Left renal cortex interstitium (tissue), 4 donors: Measurements from ENCODE around the gene TEP1. TPM values are rescaled to one million over a fixed set of nuclear protein-coding genes. Genes with fewer than 3 reads are reported as not detected.
"Not testable (repeated sequence)": the region's sequence is repeated elsewhere in the genome, so short reads cannot be mapped to it uniquely, and the experiment has no call there.

Experiments used
- DNase-seq, 4 donors: peaks; one replicate each; pipeline ENCODE4 v3.0.0-alpha.2; 2013; ENCODE audit warnings: low read depth in 4 of 4, low spot score in 2 of 4, missing footprints in 1 of 4
- polyA plus RNA-seq, 4 donors: library from polyadenylated mRNA; unstranded; fragments of 120-200 nt; gene quantifications; one replicate each; pipeline ENCODE4 v1.2.1, GENCODE V29; 2013; ENCODE audit not compliant: insufficient read length in 4 of 4

Gene TEP1
- 10 to 100 TPM; 13.8 to 21.6 (median 16.7) TPM for polyA plus RNA-seq

DNA sequence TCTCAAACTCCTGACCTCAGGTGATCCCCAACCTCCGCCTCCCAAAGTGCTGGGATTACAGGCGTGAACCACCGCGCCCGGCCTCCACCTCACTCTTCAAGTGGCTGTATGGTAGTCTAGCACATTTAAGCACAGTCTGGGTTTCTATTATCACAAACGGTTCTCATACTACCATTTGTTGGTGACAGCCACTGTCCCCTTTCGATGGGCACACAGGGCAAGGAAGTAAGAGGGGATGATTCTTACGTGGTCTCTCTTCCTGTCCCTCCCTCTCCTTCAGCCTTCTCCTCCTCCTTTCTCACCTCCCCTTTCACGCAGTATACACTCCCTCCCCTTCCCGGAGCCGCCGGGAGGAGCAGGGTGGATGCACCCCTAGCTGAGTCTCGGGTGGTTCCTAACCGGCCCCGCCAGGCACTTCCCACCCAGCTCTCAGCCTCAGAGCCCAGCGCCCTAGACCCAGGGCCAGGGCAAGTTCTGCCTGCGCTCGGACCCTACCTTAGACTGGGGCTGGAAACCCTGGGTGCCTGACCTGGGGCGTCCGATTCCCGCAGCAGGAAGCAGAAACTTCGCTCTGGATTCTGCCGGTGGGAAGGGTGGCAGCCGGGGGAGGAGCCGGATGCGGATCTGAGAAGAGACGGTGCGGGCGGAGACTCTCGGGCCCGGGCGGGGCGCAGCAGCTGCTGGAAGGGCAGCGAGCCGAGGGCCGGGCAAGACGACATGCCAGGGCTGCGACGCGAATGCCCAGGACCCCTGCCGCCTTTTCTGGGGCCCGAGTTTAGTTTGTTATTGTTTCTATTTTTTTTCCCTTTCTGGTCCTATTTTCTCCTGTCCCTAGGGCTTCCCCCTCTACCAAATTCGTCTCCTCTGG, at the start of gene TEP1:
Gene TEP1, minus strand, starts transcription at position 626 of the 868 bp plus-strand sequence. CDS start 5,062 bp downstream, outside the sequence.
- peak; percentile 44 to 78 (median 66) for DNase-seq

DNA sequence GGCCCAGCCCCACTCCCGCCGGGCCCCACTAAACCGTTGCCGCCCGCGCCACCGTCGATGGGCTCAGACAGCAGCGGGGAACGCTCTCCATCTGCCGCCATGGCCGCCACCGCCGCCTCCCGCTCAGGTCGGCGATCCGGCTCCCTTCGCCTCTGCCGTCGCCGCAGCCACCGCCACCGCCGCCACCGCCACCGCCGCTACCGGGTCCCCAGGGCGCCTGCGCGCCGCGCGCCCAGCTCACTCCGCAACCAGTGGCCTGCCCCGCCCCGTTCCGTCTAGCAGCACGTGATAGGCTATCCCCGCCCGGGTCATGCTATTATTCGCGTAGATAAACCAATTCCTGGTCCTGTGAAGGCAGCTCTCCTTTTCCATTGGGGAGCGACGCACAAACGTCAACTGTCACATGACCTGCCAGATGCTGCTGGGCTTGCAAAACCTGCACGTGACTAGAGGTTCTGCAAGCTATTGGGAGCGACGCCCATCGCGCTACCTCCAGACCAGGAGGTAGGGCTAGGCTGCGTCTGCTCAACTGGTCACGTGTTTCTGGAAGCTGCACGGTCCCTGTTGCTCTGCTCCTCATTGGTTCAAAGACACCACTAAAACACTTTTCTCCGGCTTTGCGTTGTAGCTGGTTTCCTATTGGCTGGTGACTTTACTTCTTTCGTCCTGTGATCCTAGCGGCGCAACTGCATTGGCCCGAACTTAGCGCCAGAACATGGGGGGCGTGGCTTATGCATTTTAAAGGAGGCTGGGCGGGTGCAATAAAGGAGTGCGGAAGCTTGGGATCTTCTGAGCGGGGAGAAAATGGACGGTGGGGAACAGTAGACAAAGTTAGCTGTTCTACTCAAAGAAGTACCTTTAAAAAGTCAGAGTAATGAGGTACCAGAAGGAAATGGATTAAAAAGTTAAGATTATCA, 48.2 kb upstream of the TEP1 start, which contains the start of gene PIP4P1:
Gene PIP4P1, minus strand, starts transcription at position 210 of the 917 bp plus-strand sequence. Its CDS starts 109 bp downstream, at position 101.
- DNase-seq: peak; percentile 96 to 99 (median 98)

DNA sequence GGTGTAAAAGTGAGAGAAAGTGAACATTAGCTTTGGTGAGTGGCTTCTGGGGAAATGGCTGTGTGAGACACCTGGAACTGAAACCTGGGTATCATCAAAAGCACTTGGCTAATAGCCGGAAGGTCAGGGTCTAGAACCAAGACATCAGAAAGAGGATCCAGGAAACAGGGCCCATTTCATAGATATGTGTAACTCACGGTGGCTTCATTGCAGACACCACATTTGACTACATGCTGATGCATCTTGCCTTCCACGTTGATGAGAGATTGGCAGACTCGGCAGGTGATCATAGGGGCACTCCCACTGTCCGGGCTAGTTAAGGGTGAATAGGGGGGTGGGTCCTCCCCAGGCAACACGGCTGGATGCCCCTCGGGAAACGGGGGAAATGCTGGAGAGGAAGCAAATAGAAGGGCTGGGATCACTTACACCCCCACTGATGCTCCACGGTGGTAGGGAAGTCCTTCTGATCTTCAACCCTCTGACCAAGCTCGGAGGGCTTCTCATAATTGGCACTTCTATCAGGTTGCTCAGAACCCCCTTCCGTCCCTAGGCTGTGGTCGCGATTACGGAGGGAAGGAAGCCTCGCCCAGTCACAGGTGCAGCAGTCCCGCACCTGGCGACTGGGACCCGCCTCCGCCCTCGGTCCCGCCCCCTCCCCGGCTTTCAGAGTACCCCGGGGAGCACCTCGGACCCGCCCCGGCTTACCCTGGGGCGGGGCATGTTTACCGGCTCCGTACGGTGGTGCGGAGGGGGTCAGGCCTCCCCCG, 47.3 kb upstream of the TEP1 start:
- no peak for DNase-seq

DNA sequence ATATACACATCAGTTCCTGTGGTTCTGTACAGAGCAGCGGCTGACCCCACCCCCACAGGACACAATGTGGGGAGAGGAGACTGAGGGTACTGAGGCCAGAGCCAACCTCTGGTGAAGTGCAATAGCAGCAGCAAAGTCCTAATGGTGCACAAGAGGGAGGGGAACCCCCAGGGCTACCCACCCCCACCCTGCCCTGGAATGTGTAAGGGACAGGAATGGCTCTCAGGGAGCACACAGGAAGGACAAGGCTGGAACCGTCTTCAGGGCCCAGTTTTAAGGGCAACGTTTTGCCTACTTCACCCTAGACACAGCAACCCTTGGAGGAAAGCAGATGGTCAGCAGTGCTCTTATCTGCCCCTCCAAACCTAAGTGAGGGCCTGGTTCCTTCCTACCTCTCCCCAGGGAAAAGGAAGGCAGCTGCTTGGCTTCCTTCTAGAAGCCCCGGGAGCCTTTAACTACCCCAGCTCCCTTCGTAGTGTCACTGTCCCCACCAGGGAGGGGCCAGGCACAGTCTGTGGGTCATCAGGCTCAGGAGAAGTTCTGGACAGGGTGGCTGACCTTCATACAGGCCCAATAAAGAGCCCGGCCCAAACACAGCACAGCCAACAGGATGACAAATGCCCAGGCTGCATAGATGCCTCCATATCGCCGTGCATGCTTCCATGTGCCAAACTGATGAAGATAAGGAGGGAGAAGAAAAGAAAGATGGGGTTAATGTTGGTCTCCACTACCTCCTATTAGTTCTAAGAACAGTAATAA, 44.9 kb upstream of the TEP1 start:
- DNase-seq: no peak

DNA sequence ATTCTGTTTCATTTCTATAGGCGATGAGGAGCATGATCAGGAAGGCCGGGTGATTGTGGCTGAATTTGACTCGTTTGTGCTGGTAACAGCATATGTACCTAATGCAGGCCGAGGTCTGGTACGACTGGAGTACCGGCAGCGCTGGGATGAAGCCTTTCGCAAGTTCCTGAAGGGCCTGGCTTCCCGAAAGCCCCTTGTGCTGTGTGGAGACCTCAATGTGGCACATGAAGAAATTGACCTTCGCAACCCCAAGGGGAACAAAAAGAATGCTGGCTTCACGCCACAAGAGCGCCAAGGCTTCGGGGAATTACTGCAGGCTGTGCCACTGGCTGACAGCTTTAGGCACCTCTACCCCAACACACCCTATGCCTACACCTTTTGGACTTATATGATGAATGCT, 43.7 kb upstream of the TEP1 start:
- no peak for DNase-seq

DNA sequence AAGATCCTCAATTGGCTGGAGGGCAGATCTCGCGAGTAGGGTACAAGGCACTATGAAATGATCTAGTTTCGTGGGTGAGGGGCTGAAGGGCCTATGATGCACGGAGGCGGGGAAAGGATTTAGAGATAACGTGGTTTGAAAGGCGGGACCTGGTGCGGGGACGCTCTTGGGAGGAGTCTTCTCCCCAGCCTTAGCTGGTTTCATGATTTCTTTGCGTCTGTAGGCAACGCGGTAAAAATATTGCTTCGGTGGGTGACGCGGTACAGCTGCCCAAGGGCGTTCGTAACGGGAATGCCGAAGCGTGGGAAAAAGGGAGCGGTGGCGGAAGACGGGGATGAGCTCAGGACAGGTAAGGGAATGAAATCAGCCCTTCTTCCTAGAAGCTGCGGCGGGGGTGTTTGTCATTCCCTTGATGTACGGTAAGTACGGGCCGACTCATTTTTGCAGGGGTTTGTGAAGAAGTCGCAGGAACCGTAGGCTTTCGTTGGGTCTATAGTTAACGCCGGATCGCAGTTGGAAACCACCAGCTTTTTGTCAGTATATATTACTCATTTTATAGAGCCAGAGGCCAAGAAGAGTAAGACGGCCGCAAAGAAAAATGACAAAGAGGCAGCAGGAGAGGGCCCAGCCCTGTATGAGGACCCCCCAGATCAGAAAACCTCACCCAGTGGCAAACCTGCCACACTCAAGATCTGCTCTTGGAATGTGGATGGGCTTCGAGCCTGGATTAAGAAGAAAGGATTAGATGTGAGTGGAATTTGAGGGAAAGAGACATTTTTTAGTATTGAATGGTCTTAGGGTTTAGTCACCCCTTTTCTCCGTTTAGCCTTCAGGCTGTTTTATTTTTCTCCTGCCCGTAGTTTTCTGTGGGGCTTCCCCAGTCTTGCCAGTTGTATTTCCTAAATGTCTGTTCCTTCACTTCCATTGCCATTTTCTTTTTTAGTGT, 42.3 kb upstream of the TEP1 start:
- DNase-seq: no peak

DNA sequence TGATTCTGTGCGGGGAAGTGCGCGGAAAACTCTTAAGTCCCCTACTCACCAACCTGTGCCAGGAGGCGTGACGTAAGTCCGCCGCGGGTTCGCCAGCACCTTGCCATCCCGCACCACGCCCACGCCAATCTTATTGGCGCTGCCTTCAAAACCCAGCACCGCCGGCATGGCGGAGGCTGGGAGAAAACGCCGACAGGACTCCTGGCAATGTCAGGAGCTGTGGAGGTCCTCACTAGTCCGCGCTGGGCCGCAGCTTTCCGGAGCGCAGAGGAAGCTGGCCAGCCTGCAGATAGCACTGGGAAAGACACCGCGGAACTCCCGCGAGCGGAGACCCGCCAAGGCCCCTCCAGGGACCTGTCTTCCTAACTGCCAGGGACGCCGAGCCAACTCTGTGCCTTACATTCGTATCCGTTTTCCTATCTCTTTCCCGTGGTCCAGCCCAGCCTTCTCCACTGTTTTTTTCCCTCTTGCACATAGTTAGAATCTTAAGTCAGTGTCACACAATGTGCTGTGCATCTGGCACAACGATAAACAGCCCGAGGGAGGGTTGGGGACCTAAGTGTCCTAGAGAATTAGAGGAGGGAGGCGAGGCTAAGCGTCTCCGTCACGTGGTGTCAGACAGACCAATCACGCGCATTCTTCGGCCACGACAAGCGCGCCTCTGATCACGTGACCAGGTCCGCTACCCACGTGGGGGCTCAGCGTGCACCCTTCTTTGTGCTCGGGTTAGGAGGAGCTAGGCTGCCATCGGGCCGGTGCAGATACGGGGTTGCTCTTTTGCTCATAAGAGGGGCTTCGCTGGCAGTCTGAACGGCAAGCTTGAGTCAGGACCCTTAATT, 41.4 kb upstream of the TEP1 start, which contains the start of the genes APEX1 and OSGEP:
Gene APEX1, plus strand, starts transcription at position 711 of the 839 bp plus-strand sequence. CDS start 420 bp downstream, outside the sequence.
Gene OSGEP, minus strand, starts transcription at position 297 of the 839 bp plus-strand sequence. Its CDS starts 129 bp downstream, at position 168.
- peak; percentile 97 to 100 (median 99) for DNase-seq

DNA sequence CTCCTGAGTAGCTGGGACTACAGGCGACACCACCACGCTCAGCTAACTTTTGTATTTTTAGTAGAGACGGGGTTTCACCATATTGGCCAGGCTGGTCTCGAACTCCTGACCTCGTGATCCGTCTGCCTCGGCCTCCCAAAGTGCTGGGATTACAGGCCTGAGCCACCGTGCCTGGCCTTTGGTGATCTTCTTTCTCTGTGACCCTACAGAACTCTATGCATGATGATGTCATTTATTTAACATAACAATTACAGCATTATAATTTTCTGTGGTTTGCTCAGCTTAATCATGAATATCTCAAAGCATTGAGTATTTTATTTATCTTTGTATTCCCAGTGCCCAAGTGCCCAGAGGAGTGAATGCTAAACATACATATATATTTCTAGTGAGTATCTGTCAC, 39.5 kb upstream of the TEP1 start:
- DNase-seq: not testable (repeated sequence)

DNA sequence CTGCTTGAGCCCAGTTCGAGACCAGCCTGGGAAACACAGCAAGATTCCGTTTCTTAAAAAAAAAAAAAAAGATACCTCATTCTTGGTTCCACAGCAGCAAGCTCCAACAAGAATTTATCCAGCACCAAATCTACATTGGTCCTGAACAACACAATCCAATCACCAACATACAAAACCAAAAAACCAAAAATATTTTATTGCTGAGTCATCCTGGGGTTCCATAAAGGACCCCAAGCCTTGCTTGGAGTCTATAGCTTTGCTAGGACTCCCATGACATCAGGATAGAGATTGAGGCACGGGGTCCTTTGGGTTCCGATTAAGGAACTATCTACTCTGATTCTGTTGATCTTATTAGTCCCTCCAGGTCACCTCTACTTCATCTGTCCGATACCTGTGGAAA, 33.6 kb upstream of the TEP1 start:
- no peak for DNase-seq

DNA sequence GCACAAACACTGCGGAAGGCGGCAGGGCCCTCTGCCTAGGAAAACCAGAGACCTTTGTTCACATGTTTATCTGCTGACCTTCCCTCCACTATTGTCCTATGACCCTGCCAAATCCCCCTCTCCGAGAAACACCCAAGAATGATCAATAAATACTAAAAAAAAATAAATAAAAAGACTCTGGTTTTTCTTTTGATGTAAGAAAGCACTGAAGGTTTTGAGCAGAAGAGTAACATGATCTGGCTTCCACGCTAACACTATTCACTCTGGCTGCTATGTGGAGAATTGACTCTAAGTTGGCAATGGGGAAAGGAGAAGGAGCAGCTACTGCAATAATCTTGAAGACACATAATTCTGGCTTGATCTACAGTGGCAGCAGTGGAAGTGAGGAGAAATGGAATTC, 30.3 kb upstream of the TEP1 start:
- not testable (repeated sequence) for DNase-seq

DNA sequence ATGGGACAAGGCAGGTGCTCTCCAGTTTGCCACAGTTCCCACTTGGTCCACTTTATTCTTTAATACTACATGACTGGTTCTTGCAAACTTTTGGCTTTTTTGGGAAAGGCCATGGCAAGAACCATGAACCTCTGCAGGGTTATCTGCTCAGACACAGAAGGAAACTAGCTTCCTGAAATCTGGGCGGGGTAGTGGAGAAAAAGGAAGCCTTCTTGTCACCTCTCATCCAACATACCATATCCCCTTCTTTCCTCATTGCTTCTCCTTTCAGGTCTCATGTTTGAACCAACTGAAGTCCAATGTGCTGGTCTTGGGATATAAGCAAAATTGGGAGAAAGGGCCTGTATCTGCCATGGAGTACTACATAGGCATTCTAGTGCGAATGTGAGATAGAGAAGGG, 28.2 kb upstream of the TEP1 start:
- no peak for DNase-seq

DNA sequence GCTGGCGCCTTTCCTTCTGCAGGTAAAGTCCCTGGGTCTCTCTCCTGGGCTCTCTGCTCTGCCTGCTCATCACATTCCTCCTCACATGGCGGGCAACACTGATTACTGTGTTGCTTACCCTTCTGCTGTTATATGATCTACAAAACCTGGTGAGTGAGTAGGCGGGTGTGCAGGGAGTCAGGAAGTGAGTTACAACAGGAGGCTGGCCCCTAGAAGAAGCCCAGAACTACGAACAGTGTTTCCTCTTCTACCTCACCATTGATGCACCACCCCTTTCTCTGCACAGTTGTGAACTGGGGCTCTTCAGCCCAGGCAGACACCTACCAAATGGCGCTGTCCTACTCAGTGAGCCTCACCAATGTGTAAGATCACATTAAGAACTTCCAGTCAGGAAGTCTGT, 27.6 kb upstream of the TEP1 start:
- no peak for DNase-seq

DNA sequence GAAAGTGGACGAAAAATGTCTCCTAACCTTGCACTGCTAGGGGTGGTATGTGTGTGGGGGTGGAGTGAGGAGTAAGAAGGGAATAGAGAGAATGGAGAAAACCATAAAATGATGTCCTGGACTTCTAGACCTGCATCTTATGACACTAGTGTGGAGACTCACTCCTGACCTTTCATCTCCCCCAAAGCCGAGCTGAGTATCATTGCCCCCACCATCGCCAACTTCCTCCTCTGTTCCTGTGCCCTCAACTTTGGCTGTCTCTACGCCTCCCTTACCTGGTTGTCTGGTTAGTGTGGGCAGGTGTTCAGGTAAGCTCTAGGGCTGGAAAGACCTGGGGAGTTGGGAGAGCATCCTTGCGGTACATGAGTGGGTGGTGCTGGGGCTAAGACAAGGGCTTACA, 27.2 kb upstream of the TEP1 start:
- no peak for DNase-seq

DNA sequence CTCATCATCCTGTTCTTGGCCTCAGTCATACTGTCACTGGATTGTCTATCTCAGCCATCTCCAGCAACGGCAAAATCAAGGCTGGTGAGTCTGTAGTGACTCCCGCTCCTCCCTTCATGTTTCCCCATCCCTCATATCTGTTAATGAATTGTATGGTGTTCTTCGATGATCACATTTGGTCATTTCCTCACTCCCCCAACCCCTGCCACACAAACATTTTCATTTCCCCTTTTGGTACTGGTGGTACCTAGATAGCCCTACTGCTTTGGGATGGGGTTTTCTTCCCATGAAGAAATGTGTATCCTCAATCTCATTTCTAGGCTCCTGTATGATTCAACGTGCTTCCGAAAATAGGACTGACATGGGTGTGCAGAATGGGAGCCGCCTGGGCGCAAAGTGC, 25.4 kb upstream of the TEP1 start:
- no peak for DNase-seq

DNA sequence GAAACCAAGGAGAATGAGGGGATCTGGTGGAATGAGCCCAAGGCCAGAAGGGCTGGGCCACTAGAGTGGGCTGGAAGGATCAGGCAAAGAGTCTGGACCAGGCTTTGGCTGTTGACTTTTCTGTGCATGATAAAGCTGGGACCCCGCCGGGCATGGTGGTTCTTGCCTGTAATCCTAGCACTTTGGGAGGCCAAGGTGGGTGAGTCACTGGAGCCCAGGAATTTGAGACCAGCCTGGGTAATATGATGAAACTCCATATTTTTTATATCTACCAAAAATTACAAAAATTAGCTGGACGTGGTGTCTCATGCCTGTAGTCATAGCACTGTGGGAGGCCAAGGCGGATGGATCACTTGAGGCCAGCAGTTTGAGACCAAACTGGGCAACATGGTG, 23.1 kb upstream of the TEP1 start:
- no peak for DNase-seq

DNA sequence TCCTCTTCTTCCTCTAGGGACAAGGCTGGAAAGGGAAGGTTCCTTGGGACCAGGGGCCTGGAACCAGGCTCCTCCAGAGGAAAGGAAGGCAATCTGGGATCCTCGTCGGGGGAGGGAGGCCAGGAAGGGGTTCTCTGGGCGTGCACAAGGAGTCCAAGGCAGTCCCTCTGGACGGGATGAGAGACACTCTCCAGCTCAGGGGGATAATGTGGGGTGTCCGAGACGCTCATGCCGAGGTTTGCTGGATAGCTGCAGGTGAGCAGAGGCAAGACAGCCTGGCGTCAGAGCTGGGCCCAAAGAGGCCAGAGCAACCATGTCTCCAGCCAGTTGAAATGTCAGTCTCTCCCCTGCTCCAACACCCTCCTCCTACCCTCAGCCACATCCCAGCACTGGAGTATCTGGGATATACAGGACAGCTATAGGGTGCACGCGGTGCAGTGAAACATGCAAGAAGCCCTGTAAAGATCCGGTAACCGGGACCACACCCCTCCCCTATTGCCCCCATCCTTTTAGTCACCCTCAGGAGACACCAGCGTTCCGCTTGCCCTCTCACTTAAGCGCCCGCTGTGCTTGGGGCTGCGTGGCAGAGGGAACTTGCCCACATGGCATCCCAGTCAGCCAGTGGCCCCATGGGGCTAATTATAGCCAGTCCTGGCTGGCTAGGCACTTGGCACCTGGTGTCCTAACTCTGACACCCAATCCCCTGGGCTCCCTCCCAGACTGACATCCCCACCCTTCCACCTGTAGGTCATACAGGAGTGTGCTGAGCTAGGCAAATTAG, 22.5 kb upstream of the TEP1 start, which contains the start of gene KLHL33:
Gene KLHL33, minus strand, starts transcription at position 585 of the 781 bp plus-strand sequence. Its CDS starts 355 bp downstream, at position 230.
- no peak for DNase-seq
